Mucosa of stomach (tissue), 1 donor: ENCODE results near the gene TIMM13.

Experiments
- H3K27me3 ChIP-seq: one replicate; pipeline ENCODE4 v1.7.0; 2013; ENCODE audit warnings: mild to moderate bottlenecking, low read length; ENCODE audit not compliant: control insufficient read depth, insufficient read depth
- H3K36me3 ChIP-seq: one replicate; pipeline ENCODE4 v1.7.0; 2013; ENCODE audit warnings: low read length; ENCODE audit not compliant: control insufficient read depth, insufficient read depth
- H3K4me1 ChIP-seq: one replicate; pipeline ENCODE4 v1.7.0; 2013; ENCODE audit warnings: mild to moderate bottlenecking, low read length; ENCODE audit not compliant: control insufficient read depth, insufficient read depth
- H3K4me3 ChIP-seq: one replicate; pipeline ENCODE4 v1.7.0; 2013; ENCODE audit warnings: low read length
- H3K9ac ChIP-seq: one replicate; pipeline ENCODE4 v1.7.0; 2013; ENCODE audit warnings: mild to moderate bottlenecking, low read length, moderate library complexity
- H3K9me3 ChIP-seq: one replicate; pipeline ENCODE4 v1.7.0; 2013; ENCODE audit warnings: mild to moderate bottlenecking, low read length, moderate library complexity; ENCODE audit not compliant: control insufficient read depth
- donor health status: Pancreatic carcinoma.

The TIMM13 gene

DNA sequence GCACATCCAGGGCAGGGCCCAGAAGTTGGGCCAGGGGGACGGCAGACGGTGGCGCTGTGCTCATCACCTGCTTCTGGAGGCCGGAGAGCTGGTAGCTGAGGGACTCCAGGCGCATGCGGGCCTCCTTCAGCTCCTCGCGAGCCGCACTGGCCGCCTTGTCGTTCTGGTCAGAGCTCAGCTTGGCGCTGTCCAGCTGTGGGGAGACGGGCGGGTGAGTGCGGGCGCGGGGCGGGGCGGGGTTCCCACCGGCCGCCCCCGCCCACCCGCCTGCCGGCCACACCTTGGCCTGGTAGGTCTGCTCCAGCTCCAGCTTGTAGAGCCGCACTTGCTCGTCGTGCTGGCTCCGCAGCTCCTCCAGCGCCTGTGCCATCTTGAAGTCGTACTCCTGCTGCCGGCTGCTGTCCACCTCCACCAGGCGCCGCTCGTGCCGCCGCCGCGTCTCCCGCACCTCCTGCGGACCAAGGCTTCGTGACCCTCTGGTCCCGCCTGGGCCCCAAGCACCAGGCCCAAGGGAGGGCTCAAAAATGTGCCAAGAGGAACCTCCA, 7.4 kb upstream of the TIMM13 start:
- Histone ChIP-seq H3K4me1 (no peaks in the 10 kb centered on the region), H3K27me3 (no peaks in the 10 kb centered on the region), H3K36me3 (no peaks in the 10 kb centered on the region), H3K4me3 (no peak overlapping the region), H3K9me3 (no peaks in the 10 kb centered on the region), H3K9ac (no peak overlapping the region)

DNA sequence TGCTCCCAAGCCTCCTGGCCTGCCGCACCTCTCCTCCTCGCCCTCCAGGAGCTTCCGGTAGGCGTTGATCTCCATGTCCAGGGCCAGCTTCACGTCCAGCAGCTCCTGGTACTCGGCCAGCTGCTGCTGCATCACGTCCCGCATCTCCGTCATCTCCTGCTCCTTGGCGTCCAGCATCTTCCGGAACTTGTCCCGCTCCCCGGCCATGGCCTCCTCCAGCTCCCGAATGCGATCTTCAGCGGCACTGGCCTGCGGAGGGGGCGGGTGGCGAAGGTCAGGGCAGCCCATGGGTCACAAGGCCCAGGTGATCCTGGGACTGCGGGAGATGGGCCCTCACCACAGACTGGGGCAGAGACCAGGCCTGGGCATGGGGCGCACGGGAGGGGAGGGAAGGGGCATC, 6.9 kb upstream of the TIMM13 start:
- H3K4me1 ChIP-seq, result no peaks in the 10 kb centered on the region
- H3K27me3 ChIP-seq, result no peaks in the 10 kb centered on the region
- H3K9me3 ChIP-seq, result no peaks in the 10 kb centered on the region
- no peak overlapping the region for H3K9ac ChIP-seq
- no peak overlapping the region for H3K4me3 ChIP-seq
- H3K36me3 ChIP-seq, result no peaks in the 10 kb centered on the region

DNA sequence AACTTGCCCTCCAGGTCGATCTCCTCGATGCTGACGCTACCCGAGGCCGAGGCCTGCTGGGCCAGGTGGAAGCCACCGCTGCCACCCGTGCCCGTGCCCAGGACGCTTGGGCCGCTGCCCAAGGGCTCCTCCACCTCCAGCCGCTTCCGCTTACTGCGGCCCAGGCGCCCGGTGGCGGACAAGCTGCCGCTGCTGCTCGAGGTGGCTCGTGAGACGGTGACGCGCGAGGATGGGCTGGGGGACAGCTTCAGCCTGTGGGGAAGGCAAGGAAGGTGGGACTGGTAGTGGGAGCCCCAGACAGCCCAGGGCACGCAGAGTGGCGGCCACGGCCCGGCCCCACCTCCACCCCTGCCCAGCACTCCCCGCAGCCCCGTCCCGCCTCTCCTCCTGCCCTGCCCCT, 6.5 kb upstream of the TIMM13 start:
- H3K4me3 ChIP-seq, result no peak overlapping the region
- H3K9ac ChIP-seq, result no peak overlapping the region
- no peaks in the 10 kb centered on the region for H3K4me1 ChIP-seq
- H3K36me3 ChIP-seq, result no peaks in the 10 kb centered on the region
- no peaks in the 10 kb centered on the region for H3K27me3 ChIP-seq
- H3K9me3 ChIP-seq, result no peaks in the 10 kb centered on the region

DNA sequence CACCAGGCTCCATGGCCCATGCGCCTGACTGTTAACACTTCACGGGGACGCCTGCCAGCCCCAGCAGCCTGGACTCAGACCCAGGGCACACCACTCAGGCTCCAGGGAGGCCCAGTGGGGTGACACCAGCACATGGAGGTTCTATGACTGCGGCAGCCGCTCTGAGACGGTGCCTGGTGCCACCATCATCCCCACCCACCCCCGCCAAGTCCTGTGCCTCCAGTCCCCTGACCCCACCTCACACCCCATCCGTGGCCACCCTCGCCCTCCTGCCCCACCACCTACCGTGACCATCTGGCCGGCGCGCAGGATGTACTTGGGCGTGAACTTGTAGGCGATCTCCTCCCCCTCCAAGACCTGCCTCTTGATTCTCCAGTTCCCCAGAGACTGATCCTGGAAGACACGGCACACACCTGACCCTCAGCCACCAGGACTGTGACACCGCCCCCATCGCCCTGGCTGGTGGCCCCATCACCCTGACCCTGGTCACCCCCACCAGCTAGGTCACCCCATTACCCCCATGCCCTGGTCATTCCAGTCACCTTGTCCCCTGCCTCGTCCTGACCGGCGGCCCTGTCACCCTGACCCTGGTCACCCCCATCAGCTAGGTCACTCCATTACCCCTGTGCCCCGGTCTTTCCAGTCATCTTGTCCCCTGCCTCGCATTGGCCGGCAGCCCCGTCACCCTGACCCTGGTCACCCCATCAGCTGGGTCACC, 4.9 kb upstream of the TIMM13 start:
- Histone ChIP-seq H3K4me1 (peaks cover 10% of the 10 kb centered on the region), H3K27me3 (no peaks in the 10 kb centered on the region), H3K4me3 (no peak overlapping the region), H3K9ac (no peak overlapping the region), H3K36me3 (no peaks in the 10 kb centered on the region), H3K9me3 (no peaks in the 10 kb centered on the region)

DNA sequence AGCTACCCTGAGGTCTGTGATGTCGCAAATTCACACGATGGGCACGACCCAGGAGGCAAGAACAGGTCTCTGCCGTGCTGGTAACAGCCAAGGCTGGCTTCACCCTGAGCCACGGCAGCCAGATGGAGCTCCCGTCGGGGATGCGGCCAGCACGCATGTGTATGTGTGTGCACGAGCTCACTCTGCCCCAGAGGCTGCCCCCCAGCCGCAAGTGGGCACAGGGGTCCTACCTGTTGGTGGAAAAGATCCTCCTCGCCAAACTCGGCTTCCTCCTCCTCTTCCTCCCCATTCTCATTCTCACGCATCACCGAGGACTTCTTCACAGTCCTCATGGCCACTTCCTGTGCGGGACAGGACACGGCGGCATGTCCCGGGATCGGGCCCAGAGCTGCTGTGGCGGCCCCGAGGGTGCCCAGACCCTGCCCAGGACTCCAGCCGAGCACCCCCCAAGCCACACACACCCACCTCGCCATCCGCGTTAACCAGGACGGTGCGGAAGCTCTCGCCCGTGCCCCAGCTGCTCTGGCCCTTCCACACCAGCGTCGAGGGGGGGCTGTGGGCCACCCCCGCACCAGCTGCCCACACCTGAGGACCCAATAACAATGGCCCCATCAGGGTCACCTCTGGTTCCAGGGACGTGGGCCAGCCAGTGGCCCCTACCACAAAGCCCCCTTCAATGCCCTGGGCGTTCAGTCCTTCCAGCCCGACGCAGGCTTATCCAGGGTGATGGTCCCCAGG, 4.1 kb upstream of the TIMM13 start:
- H3K36me3 ChIP-seq, result no peaks in the 10 kb centered on the region
- no peaks in the 10 kb centered on the region for H3K27me3 ChIP-seq
- H3K4me1 ChIP-seq, result peaks cover 13% of the 10 kb centered on the region
- no peak overlapping the region for H3K9ac ChIP-seq
- H3K4me3 ChIP-seq, result no peak overlapping the region
- H3K9me3 ChIP-seq, result no peaks in the 10 kb centered on the region

DNA sequence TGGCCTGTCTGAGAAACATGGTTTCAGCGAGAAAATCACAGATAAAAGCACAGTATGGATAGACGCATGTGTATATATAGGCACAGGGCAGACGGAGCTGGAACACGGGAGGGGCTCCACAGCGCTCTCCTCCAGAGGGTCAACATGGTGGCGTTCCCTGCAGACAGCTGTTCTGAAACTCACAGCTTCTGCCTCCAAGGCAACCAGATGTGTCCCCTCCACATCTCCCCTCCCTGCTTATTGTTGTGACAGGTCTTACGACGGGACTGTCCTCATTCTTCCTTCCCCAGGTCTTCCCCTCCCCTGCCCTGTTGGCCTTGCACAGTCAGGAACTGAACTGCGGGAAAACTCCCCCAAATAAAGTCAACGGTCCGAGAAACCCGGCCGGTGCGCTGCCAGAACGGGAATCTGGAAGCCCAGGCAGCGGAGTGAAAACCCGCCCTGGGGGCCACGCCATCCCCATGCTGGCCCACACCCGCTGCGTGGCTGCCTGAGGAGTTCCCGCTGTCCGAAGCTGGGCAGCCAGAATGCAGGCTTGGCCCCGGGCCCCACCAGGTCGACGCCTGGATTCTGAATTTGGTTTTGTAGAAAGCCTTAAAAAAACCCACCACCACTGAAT, 2.6 kb upstream of the TIMM13 start:
- no peak overlapping the region for H3K9ac ChIP-seq
- no peak overlapping the region for H3K4me3 ChIP-seq
- no peaks in the 10 kb centered on the region for H3K36me3 ChIP-seq
- peaks cover 24% of the 10 kb centered on the region for H3K4me1 ChIP-seq
- no peaks in the 10 kb centered on the region for H3K27me3 ChIP-seq
- no peaks in the 10 kb centered on the region for H3K9me3 ChIP-seq

DNA sequence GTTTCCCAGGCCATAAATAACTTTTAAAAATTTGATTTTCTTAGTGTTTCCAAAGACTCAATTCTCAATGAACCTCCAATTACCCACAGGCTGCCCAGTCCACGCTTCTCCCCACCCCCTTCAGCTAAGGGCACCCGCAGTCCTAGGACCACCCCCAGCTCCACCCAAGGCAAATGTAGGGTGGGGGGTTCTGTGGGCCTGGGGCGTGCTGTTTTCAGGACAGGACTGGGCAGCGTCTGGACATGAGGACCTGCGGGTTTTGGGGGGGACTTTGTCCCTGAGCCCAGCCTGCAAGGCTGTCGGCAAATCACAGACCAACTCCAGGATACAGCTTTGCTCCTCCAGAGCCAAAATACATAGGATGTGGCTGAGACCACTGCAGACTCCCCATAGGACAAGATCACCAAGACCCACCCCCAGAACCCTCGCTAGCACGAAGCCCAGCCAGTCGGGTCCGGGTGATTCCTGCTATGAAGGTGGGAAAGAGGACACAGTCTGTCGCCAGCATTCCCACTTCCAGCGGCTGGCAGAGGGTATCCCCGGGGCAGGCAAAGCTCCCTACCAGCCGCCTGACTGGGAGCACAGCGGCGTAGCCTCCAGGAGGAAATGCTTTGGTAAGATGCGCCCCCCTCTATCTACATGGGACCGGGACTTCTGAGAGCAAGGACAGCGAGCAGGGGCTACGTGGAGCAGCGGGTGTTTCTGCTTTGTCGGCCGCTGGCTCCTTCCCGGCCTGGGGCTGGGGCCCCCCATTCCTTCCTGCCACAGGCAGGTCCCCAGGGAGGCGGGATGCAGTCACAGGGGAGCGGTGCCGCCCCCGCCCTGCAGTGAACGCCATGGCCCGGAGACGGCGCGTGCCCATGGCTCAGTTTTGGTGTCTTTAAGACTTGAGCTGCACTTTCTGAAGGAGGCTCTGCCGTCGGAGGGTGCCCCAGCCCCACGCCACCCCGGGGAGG, 1.6 kb upstream of the TIMM13 start:
- no peak overlapping the region for H3K4me3 ChIP-seq
- H3K27me3 ChIP-seq, result no peaks in the 10 kb centered on the region
- no peaks in the 10 kb centered on the region for H3K36me3 ChIP-seq
- peak overlapping the region; percentile 34 for H3K9ac ChIP-seq
- H3K4me1 ChIP-seq, result peaks cover 24% of the 10 kb centered on the region
- H3K9me3 ChIP-seq, result no peaks in the 10 kb centered on the region

DNA sequence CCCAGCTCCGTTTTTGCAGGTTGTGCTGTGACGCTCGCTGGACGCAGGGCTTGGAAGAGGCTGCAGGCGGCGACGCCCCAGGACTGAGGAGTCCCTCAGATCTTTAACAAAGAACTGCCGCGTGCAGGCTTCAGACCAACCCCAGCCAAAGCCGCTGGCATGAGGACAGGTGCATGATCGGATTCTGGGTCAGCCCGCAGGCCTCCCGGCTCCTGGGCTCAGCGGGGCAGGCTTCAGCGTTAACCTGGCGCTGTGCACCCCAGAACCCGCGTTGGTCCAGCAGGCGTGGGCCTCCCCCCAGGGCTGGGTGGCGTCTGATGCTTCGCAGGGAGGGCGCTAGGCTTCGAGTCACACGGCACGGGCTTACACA, 920 bp upstream of the TIMM13 start:
- Histone ChIP-seq H3K9ac (peak overlapping the region; percentile 92), H3K4me3 (peak overlapping the region; percentile 93), H3K36me3 (no peaks in the 10 kb centered on the region), H3K4me1 (peaks cover 24% of the 10 kb centered on the region), H3K9me3 (no peaks in the 10 kb centered on the region), H3K27me3 (no peaks in the 10 kb centered on the region)

DNA sequence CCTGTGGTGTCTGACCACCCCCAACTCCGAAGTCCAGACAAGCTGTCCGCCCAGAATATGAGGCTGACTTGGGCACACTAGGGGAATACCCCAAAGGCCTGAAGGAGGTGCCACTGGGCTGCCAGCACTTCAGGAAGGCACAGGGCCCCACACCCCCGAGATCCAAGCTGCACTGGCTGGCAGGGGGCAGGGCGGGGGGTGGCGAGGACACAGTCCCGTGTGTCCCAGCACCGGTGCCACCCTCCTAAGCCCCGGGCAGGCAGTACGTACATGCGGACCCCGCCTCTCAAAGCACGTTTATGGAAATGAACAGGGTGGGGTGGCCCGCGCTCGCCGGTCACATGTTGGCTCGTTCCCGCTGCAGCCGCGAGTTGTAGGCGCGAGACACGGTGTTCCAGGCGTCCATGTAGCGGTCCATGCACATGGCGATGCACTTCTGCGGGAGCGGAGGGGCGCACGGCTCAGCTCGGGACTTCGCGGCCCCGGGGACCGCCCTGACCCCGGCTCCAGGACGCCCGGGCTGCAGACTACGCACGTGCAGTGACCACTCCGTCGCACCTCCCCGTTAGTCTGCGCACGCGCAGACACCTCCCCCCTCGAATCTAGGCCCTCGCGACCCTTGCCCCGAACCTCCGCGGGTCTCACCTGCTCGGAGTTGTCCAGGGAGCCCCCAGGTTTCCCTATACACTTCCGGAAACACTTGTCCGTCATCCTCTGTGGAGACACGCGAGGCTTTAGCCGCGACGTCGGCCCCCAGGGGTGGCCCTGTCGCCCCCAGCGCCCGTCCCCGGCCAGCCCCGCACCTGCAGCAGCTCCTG, 566 bp downstream of the TIMM13 start:
- Histone ChIP-seq H3K36me3 (no peaks in the 10 kb centered on the region), H3K9ac (peak overlapping the region; percentile 92), H3K9me3 (no peaks in the 10 kb centered on the region), H3K27me3 (no peaks in the 10 kb centered on the region), H3K4me3 (peak overlapping the region; percentile 93), H3K4me1 (peaks cover 24% of the 10 kb centered on the region)

DNA sequence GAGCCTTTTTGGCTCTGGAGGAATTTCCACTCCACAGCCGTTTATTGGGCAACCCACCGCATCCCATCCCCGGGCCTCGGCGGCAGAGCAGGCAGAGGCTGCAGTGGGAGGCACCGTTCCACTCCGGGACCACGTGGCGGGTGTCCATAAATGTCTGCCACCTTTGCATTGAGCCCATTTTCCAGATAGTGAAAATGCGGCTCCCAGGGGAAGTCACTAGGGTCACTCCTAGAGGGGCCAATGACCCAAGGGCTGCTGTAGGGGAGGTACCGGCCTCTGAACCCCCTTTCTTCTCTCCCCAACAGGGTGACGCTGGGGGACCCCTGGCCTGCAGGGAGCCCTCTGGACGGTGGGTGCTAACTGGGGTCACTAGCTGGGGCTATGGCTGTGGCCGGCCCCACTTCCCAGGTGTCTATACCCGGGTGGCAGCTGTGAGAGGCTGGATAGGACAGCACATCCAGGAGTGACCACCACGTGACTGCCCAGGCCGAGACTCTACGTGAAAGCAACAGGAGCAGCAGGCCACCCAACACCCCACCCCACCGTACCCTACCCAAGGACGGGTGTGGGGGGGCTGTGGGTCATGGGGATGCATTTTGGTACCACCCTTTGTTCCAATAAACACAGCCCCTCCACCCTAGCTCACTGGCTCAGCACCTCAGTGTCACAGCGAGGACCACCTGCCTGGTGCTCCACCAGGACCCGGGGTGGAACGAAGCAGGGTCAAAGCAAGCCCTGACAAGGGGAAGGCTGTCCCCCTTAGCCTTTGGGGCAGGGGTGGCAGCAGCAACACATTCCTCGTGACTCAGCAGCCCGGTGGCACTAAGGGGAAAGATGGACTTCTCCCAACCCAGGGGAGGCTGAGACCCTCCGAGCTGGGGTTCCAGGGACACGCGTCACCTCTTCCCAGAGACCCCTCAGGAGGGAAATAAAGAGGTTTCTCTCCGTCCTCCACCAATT, 1.5 kb downstream of the TIMM13 start:
- Histone ChIP-seq H3K4me1 (peaks cover 24% of the 10 kb centered on the region), H3K27me3 (no peaks in the 10 kb centered on the region), H3K9me3 (no peaks in the 10 kb centered on the region), H3K9ac (peak overlapping the region; percentile 92), H3K36me3 (no peaks in the 10 kb centered on the region), H3K4me3 (no peak overlapping the region)
